Measurements from ENCODE around the gene ZNF407.

ZNF407 gene

DNA sequence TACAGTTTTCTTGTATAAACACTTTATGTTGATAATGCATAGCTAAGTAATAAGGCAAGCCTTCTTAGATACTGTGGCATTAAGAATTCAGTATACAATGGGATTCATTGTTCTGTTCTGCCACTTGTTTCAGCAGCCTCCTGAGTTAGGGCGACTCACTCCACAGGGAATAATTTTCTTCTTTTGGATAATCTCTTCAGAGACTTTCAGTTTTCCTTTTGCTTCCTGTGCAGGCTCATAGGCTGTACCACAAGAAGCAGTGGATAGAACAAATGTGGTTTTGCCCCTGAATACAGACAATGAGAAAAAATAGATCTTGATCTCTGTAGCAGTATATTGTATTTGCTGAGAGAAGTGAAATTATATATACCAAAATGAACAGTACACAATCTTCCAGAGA is 298.0 kb downstream of the ZNF407 start:
- ATAC-seq = peak; percentile 43
- TF ChIP-seq, protein P1, sequence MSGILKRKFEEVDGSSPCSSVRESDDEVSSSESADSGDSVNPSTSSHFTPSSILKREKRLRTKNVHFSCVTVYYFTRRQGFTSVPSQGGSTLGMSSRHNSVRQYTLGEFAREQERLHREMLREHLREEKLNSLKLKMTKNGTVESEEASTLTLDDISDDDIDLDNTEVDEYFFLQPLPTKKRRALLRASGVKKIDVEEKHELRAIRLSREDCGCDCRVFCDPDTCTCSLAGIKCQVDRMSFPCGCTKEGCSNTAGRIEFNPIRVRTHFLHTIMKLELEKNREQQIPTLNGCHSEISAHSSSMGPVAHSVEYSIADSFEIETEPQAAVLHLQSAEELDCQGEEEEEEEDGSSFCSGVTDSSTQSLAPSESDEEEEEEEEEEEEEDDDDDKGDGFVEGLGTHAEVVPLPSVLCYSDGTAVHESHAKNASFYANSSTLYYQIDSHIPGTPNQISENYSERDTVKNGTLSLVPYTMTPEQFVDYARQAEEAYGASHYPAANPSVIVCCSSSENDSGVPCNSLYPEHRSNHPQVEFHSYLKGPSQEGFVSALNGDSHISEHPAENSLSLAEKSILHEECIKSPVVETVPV (CRISPR knock-in tag; IDR thresholded peaks at IDR 0.05) = no peak
- TF ChIP-seq SNAI2 (CRISPR knock-in tag; IDR thresholded peaks at IDR 0.05) = no peak
- TF ChIP-seq, protein P2, sequence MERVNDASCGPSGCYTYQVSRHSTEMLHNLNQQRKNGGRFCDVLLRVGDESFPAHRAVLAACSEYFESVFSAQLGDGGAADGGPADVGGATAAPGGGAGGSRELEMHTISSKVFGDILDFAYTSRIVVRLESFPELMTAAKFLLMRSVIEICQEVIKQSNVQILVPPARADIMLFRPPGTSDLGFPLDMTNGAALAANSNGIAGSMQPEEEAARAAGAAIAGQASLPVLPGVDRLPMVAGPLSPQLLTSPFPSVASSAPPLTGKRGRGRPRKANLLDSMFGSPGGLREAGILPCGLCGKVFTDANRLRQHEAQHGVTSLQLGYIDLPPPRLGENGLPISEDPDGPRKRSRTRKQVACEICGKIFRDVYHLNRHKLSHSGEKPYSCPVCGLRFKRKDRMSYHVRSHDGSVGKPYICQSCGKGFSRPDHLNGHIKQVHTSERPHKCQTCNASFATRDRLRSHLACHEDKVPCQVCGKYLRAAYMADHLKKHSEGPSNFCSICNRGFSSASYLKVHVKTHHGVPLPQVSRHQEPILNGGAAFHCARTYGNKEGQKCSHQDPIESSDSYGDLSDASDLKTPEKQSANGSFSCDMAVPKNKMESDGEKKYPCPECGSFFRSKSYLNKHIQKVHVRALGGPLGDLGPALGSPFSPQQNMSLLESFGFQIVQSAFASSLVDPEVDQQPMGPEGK (CRISPR knock-in tag; IDR thresholded peaks at IDR 0.05; ENCODE audit: borderline replicate concordance) = no peak

DNA sequence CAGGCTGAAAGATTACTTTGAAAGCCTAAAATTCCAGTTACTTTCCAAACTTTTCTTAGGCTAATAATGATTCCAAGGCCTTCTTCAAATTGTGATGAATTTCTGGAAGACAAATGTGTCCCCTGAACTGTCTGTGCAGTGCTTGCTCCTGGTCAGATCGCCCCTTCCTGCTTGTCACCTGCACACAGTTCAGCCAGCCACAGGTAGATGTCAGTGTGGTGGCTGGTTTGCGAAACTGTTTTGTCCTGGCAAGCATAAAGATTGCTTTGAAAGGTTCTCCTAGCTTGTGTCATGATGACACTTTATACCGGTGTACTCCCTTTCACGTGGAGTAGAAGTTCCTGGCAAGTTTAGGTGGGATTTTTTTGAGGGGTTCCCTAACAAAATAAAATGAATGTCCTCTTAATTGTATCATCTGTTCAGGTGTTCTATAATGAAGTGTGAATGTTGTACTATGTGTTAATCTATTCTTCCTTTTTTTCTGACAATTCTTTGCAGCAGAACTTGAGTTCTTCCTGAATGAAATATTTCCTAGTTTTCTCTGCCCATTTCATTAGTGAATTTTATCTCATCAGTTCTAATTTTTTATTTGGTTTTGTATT is 298.8 kb downstream of the ZNF407 start:
- TF ChIP-seq ISL1 (CRISPR knock-in tag; IDR thresholded peaks at IDR 0.05) = no peak
- no peak for TF ChIP-seq ZC3H10 (CRISPR knock-in tag; IDR thresholded peaks at IDR 0.05)
- TF ChIP-seq ZFP30 (CRISPR knock-in tag; IDR thresholded peaks at IDR 0.05) = no peak
- no peak for TF ChIP-seq ZNF70 (CRISPR knock-in tag; IDR thresholded peaks at IDR 0.05)
- TF ChIP-seq ZFP3 (CRISPR knock-in tag; IDR thresholded peaks at IDR 0.05) = no peak
- no peak for TF ChIP-seq GLIS3 (CRISPR knock-in tag; IDR thresholded peaks at IDR 0.05)
- TF ChIP-seq, protein P3, sequence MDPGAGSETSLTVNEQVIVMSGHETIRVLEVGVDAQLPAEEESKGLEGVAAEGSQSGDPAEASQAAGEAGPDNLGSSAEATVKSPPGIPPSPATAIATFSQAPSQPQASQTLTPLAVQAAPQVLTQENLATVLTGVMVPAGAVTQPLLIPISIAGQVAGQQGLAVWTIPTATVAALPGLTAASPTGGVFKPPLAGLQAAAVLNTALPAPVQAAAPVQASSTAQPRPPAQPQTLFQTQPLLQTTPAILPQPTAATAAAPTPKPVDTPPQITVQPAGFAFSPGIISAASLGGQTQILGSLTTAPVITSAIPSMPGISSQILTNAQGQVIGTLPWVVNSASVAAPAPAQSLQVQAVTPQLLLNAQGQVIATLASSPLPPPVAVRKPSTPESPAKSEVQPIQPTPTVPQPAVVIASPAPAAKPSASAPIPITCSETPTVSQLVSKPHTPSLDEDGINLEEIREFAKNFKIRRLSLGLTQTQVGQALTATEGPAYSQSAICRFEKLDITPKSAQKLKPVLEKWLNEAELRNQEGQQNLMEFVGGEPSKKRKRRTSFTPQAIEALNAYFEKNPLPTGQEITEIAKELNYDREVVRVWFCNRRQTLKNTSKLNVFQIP (CRISPR knock-in tag; IDR thresholded peaks at IDR 0.05; ENCODE audit: borderline replicate concordance, low read depth) = no peak
- TF ChIP-seq TOX (CRISPR knock-in tag; IDR thresholded peaks at IDR 0.05; ENCODE audit: borderline replicate concordance) = no peak
- TF ChIP-seq BACH2 (CRISPR knock-in tag; IDR thresholded peaks at IDR 0.05; ENCODE audit: borderline replicate concordance) = no peak
- TF ChIP-seq ZNF565 (CRISPR knock-in tag; conservative IDR thresholded peaks at IDR 0.05; ENCODE audit: low read depth) = no peak
- no peak for TF ChIP-seq ARNTL (CRISPR knock-in tag; IDR thresholded peaks at IDR 0.05; ENCODE audit: borderline replicate concordance, low read depth)
- peak; percentile 56; the same call in 2 of the 3 replicates for ATAC-seq

DNA sequence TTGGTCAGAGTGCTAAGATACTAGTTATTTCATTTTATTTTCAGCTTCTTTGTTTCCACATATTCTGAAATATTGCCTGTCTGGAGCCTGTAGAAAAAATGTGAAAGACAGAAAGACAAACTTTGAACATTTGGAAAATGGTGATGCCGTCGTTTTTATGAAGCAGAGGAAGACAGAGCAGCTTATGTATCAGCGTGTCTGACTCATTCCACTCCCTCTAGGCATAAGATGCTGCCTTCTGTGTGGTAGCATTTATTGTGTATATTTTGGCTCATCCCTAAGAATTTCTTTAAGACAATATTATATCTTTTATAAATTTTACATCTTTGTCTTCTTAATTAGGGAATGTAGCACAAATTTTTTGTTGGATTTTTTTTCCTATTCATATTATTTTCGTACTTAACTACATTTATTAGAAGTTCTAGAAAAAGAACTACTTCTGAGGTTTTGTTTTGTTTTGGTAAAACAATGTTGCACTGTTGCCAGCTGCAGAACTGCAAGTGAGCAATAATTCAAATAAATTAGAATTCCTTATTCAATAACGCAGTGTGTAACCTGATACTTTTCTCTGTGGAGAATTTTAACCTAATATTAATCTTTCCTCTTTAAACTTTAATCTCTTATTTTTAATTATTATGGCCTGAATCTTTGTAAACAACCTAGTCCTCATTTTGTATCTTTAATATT is 300.4 kb downstream of the ZNF407 start:
- TF ChIP-seq ZFP3 (CRISPR knock-in tag; IDR thresholded peaks at IDR 0.05) (no peak), RARB (CRISPR knock-in tag; IDR thresholded peaks at IDR 0.05) (no peak), ZC3H10 (CRISPR knock-in tag; IDR thresholded peaks at IDR 0.05) (no peak), ARNTL (CRISPR knock-in tag; IDR thresholded peaks at IDR 0.05; ENCODE audit: borderline replicate concordance, low read depth) (no peak), SNAI2 (CRISPR knock-in tag; IDR thresholded peaks at IDR 0.05) (no peak)

DNA sequence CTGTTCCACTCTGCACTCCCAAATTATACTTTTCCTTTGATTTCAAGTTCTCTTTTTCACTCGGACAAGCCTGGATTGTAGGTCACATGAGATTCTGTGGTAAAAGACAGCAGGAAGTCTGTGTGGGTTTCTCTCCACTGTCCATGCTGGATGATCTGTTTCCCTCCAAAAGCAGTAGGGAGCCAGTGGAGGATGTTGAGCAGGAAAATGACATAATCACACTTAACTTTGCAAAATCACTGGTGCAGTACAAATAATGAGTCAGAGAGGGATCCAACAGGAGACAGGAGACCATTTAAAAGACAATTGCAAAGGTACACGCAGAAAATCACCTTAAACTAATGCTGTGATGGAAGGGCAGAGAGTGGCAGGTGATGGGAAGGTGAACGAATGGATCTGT is 301.3 kb downstream of the ZNF407 start:
- no peak for ATAC-seq
- TF ChIP-seq, protein P3 (CRISPR knock-in tag; IDR thresholded peaks at IDR 0.05; ENCODE audit: borderline replicate concordance, low read depth) = no peak
- TF ChIP-seq TOX (CRISPR knock-in tag; IDR thresholded peaks at IDR 0.05; ENCODE audit: borderline replicate concordance) (no peak), ZFP3 (CRISPR knock-in tag; IDR thresholded peaks at IDR 0.05) (no peak), ARNTL (CRISPR knock-in tag; IDR thresholded peaks at IDR 0.05; ENCODE audit: borderline replicate concordance, low read depth) (no peak), ZFP30 (CRISPR knock-in tag; IDR thresholded peaks at IDR 0.05) (no peak), ZC3H10 (CRISPR knock-in tag; IDR thresholded peaks at IDR 0.05) (no peak), CSDC2 (CRISPR knock-in tag; IDR thresholded peaks at IDR 0.05) (no peak), ESRRG (CRISPR knock-in tag; IDR thresholded peaks at IDR 0.05) (no peak), GLIS3 (CRISPR knock-in tag; IDR thresholded peaks at IDR 0.05) (no peak), SNAI2 (CRISPR knock-in tag; IDR thresholded peaks at IDR 0.05) (no peak), BACH2 (CRISPR knock-in tag; IDR thresholded peaks at IDR 0.05; ENCODE audit: borderline replicate concordance) (no peak), ZNF565 (CRISPR knock-in tag; conservative IDR thresholded peaks at IDR 0.05; ENCODE audit: low read depth) (no peak), PPARA (CRISPR knock-in tag; IDR thresholded peaks at IDR 0.05; ENCODE audit: borderline replicate concordance) (no peak), OSR1 (CRISPR knock-in tag; IDR thresholded peaks at IDR 0.05) (no peak), TCF4 (CRISPR knock-in tag; IDR thresholded peaks at IDR 0.05; ENCODE audit: borderline replicate concordance) (no peak), ZNF8 (CRISPR knock-in tag; IDR thresholded peaks at IDR 0.05) (no peak)
- TF ChIP-seq, protein P1 (CRISPR knock-in tag; IDR thresholded peaks at IDR 0.05) = no peak
- TF ChIP-seq, protein P4, sequence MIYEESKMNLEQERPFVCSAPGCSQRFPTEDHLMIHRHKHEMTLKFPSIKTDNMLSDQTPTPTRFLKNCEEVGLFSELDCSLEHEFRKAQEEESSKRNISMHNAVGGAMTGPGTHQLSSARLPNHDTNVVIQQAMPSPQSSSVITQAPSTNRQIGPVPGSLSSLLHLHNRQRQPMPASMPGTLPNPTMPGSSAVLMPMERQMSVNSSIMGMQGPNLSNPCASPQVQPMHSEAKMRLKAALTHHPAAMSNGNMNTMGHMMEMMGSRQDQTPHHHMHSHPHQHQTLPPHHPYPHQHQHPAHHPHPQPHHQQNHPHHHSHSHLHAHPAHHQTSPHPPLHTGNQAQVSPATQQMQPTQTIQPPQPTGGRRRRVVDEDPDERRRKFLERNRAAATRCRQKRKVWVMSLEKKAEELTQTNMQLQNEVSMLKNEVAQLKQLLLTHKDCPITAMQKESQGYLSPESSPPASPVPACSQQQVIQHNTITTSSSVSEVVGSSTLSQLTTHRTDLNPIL (CRISPR knock-in tag; IDR thresholded peaks at IDR 0.05; ENCODE audit: low read depth) = no peak

More for the DNA sequence above, 300.4 kb downstream of the ZNF407 start:
- ATAC-seq = peak; percentile 83
